ENCODE measurements around the gene CTDSPL.

DNA sequence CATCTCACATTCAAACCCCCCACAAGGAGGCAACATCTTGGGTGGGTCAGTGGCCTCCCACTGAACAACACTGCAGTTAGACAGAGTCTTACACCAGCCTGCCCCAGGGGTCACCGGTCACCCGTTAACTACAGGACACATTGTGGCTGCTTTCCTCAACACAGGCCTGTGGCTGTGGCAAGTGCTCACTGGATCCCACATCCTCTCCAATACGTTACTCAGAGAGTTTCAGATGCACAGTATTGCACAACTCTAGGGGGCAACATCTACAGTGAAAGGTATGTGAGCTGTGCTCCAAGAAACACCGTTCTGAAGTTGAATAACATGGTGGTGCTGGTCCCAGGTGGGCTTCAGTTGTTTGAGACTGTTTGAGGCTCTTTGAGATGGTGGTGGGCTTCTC lies 41.0 kb downstream of the CTDSPL start:
- TF ChIP-seq POLR2A (IDR thresholded peaks at IDR 0.05) (no peak), POLR2AphosphoS5 (IDR thresholded peaks at IDR 0.05) (no peak)
- TF ChIP-seq, protein P1, sequence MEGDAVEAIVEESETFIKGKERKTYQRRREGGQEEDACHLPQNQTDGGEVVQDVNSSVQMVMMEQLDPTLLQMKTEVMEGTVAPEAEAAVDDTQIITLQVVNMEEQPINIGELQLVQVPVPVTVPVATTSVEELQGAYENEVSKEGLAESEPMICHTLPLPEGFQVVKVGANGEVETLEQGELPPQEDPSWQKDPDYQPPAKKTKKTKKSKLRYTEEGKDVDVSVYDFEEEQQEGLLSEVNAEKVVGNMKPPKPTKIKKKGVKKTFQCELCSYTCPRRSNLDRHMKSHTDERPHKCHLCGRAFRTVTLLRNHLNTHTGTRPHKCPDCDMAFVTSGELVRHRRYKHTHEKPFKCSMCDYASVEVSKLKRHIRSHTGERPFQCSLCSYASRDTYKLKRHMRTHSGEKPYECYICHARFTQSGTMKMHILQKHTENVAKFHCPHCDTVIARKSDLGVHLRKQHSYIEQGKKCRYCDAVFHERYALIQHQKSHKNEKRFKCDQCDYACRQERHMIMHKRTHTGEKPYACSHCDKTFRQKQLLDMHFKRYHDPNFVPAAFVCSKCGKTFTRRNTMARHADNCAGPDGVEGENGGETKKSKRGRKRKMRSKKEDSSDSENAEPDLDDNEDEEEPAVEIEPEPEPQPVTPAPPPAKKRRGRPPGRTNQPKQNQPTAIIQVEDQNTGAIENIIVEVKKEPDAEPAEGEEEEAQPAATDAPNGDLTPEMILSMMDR (IDR thresholded peaks at IDR 0.05) = no peak

Measured in suprapubic skin (tissue), 4 donors.